Activated T-cell treated with anti-CD3 and anti-CD28 coated beads, Interleukin-2, amount 50 U/mL, for 48 hours (primary cell): Measurements from ENCODE around the gene GAL3ST3.
"Not testable (repeated sequence)": the region's sequence is repeated elsewhere in the genome, so short reads cannot be mapped to it uniquely, and the experiment has no call there.

Source experiments
- DNase-seq, 2 experiments: peaks; one replicate each; pipeline ENCODE4 v3.0.0-alpha.2; 2020

The GAL3ST3 gene

GRCh38 chr11:66042996-66043906, 5.7 kb downstream of the GAL3ST3 start:
- DNase-seq: no peak

- no peak for DNase-seq
These were observed 6.5 kb downstream of the GAL3ST3 start for GRCh38 chr11:66042227-66042995.

GRCh38 chr11:66039765-66040164, 9.2 kb downstream of the GAL3ST3 start:
- DNase-seq: no peak

- no peak for DNase-seq
These were observed 11.6 kb downstream of the GAL3ST3 start for GRCh38 chr11:66037327-66037726.

GRCh38 chr11:66036334-66036710, 12.6 kb downstream of the GAL3ST3 start:
- no peak for DNase-seq

GRCh38 chr11:66035653-66036333, 13.2 kb downstream of the GAL3ST3 start:
- no peak for DNase-seq

- no peak for DNase-seq
These were observed 15.8 kb downstream of the GAL3ST3 start for GRCh38 chr11:66032957-66033735.

- DNase-seq: no peak
These were observed 22.9 kb downstream of the GAL3ST3 start, which contains the start of gene CATSPER1 for GRCh38 chr11:66026017-66026529. CATSPER1 (minus strand) TSS chr11:66026479; CDS start chr11:66026379, 100 bp downstream.

- DNase-seq: not testable (repeated sequence)
These were observed 25.8 kb downstream of the GAL3ST3 start for GRCh38 chr11:66023186-66023440.

GRCh38 chr11:66022401-66023185, 26.4 kb downstream of the GAL3ST3 start:
- peak; percentile 92 to 93 for DNase-seq

- peak in 1 of 2 experiments; percentile 52 for DNase-seq
These were observed 28.2 kb downstream of the GAL3ST3 start for GRCh38 chr11:66020618-66021357.

GRCh38 chr11:66020212-66020611, 28.7 kb downstream of the GAL3ST3 start:
- no peak for DNase-seq

- no peak for DNase-seq
These were observed 31.6 kb downstream of the GAL3ST3 start for GRCh38 chr11:66017321-66017720.

- DNase-seq: no peak
These were observed 32.2 kb downstream of the GAL3ST3 start for GRCh38 chr11:66016793-66017177.

GRCh38 chr11:66015936-66016792, 32.8 kb downstream of the GAL3ST3 start:
- DNase-seq: no peak

GRCh38 chr11:66015454-66015881, 33.5 kb downstream of the GAL3ST3 start:
- DNase-seq: no peak

- DNase-seq: no peak
These were observed 34.0 kb downstream of the GAL3ST3 start for GRCh38 chr11:66014804-66015453.

GRCh38 chr11:66013762-66014100, 35.2 kb downstream of the GAL3ST3 start:
- DNase-seq: no peak
